Stomach (tissue), 4 donors: Measurements from ENCODE around the gene DPAGT1.

ENCODE experiments used
- CTCF ChIP-seq, 7 experiments: fragments of 450-650 bp in 4 of 7; fragments of 200-600 bp in 3 of 7; sonication (generic) in 3 of 7; IDR thresholded peaks; one replicate each; pipeline ENCODE4 v1.5.1; 2016 to 2019; ENCODE audit warnings: antibody characterized with exemption in 7 of 7, control low read depth in 2 of 7, mild to moderate bottlenecking in 1 of 7
- POLR2A ChIP-seq, 4 donors: fragments of 450-650 bp; IDR thresholded peaks; one replicate each; pipeline ENCODE4 v1.6.1; 2016; ENCODE audit warnings: antibody characterized with exemption in 4 of 4, control low read depth in 2 of 4, mild to moderate bottlenecking in 1 of 4, moderate library complexity in 1 of 4

DNA sequence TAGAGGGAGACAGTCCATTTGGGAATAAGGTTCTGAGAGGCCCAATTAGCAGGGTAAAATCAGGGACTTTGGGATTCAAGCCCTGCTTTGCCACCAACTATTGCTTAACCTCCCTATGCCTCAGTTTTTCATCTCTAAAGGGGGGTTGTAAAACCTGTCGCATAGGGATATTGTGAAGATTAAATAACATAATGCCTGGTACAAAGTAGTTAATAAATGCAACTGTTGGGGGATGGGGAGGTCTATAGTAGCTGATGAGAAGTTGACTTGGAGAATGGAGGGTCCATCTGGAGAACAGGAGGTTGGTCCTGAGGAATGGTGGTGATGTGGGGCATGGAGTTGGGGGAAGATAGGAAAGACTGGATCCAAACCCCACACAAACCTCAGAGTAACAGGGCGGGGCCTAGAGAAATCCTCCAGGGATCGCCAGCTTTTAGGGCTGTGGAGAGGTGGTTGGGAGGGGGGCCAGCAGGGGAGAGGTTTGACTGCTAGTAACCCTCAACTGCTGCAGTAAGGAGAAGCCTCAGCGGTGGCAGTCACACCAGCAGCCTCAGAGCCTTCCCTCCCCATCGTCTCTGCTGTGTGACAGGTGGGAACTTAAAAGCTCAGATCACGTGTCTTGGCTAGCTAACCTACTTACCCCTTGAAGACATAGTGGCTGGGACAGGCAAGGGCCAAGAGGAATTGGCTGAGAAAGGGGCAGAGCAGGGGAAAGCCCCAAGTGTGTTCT lies 46.1 kb upstream of the DPAGT1 start:
- TF ChIP-seq CTCF (IDR thresholded peaks at IDR 0.05) (no peak), POLR2A (IDR thresholded peaks at IDR 0.05) (no peak)
